ENCODE measurements around the gene ATP2B2.
"Not testable (repeated sequence)": the region's sequence is repeated elsewhere in the genome, so short reads cannot be mapped to it uniquely, and the experiment has no call there.

The ATP2B2 gene

DNA sequence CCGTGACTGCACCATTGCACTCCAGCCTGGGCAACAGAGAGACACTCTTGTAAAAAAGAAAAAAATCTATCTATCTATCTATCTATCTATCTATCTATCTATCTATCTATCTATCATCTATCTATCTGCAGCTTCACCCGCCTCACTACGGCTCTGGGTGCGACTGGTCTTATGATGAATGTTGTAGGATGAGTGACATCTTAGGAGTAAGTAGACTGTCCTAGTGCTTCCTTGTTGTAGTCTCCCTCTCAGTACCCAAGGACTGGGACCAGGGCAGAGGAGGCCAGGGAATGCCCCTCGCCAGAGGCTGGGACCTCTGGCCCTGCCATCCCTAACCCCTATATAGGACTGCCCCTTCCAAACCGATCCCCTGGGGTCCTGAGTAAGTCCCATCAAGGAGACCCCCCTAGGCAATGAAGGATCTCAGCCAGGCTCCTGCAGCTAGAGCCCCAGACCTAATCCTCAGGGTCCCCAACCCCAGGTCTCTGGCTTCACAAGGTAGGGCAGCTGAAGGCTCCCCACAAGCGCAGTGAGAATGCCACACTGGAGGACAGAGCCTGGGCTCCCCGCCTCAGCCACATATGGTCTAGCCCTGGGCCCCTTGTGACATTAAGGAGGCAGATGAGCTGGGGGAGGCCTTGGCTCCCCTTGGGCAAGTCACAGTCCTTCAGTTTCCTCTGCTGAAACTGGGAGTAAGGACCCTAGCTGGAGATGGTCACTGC lies 183.6 kb downstream of the ATP2B2 start:
- DNase-seq (ENCODE audit: low spot score) = no peak

DNA sequence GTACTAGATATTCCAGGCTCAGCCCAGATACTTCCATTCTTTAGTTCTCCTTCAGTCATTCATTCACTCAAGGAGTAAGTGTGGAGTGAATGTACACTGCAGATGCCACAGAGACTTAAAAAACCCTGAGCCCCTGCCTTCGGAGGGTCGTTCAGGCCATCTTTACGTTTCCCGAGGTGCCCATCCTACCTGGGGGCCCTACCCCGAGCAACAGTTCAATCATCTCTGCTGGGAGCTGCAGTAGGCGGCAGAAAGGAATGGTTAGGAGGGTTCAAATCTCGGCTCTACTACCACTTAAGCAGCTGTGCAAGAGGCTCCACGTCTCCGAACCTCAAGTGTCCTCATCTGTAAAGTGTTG lies 185.1 kb downstream of the ATP2B2 start:
- DNase-seq (ENCODE audit: low spot score) = no peak

DNA sequence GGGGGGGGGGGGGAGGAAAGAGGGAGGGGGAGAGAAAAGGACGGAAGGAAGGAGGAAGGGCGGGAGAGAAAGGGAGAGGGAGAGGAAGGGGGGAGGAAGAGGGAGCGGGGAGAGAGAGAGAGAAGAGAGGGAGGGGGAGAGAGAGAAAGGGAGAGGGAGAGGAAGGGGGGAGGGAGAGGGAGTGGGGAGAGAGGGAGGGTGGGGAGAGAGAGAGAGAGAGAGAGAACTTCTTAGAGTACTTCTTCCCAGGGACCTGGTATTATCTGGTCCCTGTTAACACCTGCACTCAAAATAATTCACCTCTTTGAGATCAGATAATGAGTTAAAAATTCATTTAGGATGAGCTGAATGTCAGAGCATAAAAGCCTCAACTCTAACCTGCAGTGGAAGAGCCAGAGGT lies 185.6 kb downstream of the ATP2B2 start:
- no peak for DNase-seq (ENCODE audit: low spot score)

DNA sequence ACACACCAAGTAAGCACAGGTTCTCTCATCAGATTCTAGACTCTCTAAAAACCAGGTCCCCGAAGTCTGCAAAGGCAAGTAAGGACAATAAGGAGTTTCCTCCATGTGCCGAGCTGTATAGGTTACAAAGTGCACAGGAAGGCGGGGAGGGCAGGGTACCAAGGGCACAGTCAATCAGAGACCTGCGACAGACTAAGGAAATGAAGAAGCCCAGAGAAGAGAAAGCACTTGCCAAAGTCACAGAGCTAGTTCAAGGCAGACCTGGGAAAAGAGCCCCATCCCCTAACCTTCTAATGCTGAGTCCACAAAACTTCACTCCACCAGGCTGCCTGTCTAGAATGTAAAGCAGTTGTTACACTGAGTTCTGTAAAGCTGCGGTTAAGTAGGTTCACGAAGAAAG lies 186.1 kb downstream of the ATP2B2 start:
- DNase-seq (ENCODE audit: low spot score) = no peak

DNA sequence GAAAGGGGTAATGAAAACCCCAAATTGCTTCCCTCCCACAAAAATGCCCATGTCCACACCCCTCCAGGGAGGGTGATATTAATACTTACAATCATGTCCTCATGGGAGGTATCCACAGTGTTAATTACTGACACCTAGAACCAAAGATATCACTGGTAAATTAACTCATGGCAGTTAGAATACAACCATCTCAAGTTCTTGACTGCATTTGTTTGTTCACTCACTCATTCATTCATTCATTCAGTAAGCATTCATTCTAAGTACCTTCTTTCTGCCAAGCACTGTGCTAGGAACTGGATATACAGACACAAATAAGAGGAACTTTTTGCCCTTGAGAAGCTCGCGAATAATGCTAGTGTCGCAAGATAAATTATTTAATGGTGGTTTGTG lies 187.4 kb downstream of the ATP2B2 start:
- DNase-seq (ENCODE audit: low spot score) = no peak

DNA sequence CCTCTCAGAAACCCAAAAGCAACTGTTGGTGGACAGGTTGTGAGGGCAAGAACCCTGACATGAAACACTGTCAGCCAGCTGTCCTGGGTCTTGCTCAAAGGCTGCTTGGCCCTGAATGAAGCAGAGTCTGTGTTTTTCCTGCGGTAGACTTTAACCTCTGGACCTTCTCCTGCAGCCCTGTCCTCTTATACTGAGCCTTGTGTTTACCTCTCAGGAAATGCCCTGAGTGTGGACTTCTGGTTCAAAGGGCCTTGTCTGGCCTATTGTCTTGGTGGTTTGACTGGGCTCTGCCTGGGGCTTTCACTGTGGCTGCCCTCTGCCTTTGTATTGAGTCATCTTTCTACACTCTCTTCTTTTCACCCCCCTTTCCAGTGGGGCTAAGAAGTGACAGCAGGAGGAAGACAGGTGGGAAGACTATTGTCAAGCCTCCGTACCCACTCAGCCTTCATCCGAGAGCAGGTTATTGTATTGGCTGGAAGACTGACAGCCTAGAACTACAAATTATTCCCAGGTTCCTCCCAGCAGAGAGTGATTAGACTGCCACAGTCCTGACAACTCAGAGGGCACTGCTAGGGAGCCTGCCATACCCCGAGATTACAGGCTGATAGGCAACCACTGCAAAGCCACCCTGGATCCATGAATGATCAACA lies 187.9 kb downstream of the ATP2B2 start:
- no peak for DNase-seq (ENCODE audit: low spot score)

DNA sequence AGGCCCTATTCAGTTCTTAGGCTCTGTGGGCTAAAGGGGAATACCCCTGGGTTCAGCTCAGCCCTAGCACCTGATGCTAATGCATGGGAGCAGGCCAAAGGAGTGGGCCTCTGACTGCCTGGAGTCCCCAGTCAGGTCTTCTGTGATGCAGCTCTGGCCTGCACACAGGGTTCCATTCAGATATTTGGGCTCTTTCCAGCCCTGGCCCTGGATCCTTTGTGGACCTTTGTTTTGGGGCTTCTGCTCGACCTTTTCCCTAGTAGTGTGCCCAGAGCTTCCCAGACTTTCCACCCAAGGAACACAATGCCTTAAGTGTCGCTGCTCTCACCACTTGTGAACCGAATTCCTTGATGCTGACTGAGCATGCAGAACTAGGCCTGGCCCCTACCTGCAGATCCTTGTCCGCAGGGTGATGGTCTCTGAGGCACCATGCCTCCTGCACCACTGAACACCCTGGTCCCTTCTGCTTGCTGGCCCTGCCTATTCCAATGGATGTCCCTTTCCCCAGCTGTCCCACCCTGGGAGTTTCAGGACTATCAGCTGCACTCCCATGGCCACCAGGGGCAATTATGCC lies 189.5 kb downstream of the ATP2B2 start:
- DNase-seq (ENCODE audit: low spot score) = no peak

DNA sequence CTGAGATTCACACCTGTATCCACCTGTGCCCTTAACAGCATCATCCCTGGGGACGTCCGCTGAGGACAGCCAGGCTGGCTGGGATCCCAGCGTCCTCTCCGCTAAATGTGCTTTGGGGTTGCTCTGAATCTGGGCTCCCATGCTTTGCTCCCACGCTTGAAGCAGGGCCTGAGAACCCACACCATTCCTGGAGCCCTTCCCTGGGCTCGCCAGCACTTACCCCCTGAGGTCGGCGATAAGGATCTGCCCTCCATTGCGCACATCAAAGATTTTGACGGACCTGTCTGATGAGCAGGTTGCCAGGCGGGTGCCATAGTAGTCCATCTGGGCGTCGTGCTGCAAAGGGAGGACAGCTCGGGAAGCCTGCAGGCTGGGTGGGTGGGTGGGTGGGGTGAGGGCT lies 190.3 kb downstream of the ATP2B2 start:
- no peak for DNase-seq (ENCODE audit: low spot score)

DNA sequence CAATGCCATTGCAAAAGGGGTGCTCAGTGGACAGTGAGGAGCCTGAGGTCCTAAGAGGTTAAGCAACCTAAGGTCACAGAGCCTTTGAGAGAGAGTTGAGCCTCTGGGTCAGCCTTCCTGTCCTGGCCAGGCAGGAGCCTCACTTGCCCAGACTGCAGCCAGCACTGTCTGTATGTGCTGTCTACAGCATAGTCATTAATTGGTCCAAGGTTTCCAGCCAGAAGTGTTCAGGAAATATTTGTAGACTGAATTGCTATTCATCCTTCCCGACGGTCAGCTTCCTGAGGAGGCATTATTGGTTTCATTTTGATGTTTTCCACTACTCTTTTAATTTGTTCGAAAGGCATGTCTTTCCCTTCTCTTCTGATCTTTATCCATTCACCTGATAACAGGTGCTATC lies 192.5 kb downstream of the ATP2B2 start:
- no peak for DNase-seq (ENCODE audit: low spot score)

DNA sequence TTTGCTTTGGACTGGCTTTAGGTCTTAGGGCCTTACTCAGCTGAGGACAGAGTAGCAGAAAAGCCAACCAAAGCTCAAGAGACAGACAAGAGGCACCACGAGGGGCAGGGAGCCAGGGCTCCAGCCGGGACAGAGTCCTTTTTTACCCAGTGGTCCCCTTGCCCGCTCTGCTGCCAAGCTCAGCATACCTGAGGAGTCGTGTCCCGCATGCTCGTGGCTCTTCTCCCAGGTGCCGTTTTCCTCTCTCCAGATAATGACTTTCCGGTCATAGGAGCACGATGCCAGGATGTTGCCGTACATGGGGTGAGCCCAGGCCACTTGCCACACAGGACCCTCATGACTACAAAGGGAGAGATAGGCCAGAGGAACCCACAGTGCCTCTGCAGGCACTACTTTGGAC lies 193.0 kb downstream of the ATP2B2 start:
- no peak for DNase-seq (ENCODE audit: low spot score)

DNA sequence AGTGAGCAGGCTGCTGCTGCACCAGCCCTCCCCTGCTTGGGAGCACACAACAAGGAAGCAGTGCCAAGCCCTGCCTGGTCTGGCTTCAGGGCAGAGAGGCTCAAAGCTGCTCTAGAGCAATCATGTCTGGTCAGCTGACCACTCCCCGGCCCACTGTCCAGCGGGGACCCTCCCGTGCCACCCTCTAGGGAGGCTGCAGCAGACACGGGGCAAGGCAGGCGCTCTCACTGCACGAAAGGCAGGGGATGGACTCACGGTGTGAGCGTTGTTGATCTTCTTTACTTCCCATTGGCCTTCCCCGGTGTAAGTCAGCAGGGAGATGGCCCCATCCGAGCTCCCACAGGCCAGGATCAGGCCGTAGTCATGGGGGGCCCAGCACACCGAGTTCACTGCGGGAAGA lies 193.7 kb downstream of the ATP2B2 start:
- DNase-seq (ENCODE audit: low spot score) = no peak

DNA sequence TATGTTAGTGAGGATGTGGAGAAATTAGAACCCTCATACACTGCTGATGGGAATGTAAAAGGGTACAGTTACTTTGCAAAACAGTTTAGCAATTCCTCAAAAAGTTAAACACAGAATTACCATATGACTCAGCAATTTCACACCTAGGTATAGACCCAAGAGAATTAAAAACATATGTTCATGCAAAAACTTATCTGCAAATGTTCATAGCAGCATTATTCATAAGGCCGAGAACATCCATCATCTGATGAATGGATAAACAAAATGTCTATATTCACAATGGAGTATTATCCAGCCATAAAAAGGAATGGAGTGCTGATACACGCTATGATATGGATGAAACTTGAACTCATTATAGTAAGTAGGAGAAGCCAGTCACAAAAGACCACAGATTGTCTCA lies 194.8 kb downstream of the ATP2B2 start:
- no peak for DNase-seq (ENCODE audit: low spot score)

DNA sequence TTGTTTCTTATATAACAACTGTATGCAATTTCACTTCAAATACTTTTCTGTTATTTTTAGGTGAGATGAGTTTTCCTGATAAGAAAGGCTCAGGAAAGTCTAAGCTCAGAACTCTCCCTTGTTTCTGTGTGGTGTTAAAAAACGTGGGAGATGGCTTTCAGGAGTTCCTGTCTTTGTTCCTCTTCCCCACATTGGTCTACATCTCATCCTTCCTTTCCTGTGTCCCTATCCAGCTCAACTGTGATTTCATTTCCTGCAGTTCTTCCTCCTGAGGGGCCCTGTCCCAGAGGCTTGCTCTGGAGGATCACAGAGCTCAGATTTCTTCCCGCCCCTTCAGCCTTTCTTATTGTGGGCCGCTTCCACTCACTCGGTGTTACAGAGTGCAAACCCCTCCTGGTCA lies 195.7 kb downstream of the ATP2B2 start:
- no peak for DNase-seq (ENCODE audit: low spot score)

DNA sequence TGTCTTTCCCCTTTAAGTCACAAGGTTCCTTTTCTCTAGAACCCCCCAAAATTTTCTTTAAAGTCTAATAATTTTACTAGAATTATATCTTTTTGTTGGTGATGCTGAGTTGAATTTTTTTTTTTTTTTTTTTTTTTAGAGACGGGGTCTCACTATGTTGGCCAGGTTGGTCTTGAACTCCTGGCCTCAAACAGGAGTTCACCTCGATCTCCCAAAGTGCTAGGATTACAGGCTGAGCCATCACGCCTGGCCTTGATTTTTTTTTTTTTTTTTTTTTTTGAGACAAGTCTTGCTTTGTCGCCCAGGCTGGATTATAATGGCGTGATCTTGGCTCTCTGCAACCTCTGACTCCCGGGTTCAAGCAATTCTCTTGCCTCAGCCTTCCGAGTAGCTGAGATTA lies 196.7 kb downstream of the ATP2B2 start:
- no peak for DNase-seq (ENCODE audit: low spot score)

DNA sequence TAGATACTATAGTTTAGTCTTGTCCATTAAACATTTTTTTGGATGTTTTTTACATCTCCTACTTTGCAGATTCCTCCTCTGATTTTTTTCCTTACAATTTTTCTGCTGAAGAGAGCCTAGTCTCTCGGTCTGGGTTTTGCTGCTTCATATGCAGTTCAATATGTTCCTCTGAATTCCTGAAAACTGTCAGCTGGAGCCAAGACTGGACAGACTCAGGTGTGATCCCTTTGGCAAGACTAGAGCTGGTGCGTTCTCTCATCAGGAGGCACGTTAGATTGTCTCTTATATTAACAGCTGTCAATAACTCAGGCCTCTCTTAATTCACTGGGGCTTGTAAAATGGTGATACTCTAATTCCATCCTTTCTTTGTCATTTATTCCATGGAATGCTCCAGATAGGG lies 199.2 kb downstream of the ATP2B2 start:
- no peak for DNase-seq (ENCODE audit: low spot score)

DNA sequence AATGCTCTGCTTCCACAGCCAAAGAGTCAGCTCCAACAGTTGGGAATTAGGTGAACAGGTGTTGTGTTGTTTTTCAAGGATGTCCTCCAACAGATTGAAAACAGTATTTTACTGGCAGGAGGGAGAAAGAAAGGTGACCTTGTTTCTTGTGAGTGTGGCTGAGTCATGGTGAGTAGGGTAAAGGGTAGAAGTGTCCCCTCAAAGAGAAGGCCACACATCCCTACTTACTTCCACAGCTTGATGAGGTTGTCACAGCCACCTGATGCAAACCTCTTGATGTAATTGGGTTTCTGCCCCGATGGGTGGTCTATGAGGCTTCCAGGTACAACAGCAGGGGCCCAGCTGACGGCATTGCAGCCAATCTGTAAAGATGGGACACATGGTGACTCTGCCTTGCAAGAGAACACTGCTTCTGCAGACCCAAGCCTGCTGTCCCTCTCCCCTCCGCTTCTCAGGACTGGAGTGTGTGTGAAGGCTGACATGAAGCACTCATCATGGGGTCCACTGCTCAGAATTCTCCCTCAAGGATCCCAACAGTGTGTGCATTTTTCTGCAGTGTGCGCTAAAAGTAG lies 200.0 kb downstream of the ATP2B2 start:
- DNase-seq (ENCODE audit: low spot score) = no peak

DNA sequence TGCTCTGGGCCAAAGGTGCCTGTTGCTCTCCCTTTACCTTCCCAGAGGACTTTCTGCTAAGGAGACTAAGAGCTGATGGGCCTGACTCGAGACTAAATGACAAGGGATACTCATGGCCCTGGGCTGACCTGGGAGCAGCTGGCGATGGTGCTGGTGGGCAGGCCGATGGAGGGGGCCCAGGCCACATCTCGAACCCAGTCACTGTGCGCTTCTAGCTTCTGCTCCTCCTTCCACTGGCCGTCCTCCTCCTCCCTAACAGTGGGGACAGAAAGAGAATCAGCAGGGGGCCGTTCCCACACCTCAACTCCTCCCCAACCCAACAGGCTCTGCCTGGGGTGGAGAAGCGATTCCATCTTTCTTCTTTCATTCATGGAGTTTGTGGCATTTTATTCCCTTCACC lies 200.5 kb downstream of the ATP2B2 start:
- DNase-seq (ENCODE audit: low spot score) = no peak

DNA sequence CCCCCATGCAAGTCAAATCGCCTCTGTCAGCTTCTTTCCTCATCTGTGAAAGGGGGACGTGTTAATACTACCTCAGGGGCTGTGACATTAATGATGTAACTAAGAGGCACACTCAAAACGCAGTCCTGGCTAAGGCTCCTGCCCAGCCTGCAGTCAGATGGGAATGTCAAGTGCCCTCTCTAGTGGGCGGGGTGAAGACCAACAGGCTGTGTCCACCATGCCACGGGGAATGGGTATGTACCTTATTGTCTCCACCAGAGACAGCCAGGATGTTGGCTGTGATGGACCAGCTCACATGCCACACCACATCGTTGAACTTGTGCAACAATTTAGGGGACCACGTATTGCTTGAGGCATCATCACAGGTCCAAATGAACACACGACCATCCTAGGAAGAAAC lies 201.6 kb downstream of the ATP2B2 start:
- DNase-seq (ENCODE audit: low spot score) = no peak

DNA sequence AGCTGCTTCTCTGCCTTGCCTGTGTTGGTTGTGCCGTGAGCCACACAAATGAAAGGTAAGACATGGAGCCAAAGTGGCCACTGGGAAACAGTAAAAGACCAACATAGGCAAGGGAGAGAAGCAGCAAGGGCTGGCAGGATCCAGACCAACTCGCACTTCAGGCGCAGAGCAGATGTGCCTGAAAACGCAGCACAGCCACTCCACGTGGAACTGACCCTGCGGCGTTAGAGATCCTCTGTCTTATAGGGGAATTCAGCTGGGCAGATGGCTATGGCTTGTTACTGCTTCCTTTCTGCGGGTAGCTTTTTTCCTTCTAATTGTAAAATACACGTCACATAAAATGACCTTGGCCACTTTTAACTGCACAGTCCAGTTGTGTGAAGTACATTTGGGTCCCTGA lies 202.3 kb downstream of the ATP2B2 start:
- no peak for DNase-seq (ENCODE audit: low spot score)

DNA sequence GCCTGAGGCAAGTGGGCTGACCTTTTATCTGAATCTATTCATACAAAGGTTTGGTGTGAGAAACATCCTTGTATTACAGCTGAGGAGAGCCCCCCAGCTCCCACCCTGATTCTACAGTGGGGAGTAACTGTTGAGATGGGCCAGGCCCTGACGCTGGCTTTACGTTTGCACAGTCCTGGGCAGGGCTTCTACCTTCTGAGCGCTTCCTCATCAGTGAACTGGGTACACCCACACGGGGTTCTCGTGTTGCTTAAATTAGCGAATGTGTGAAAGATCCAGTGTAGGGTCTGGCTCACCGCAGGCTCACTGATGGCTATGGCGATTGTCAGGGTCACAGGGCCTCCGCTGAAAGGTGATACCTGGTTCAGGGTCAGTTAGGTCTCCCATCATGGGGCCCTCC lies 205.3 kb downstream of the ATP2B2 start:
- DNase-seq (ENCODE audit: low spot score) = no peak

DNA sequence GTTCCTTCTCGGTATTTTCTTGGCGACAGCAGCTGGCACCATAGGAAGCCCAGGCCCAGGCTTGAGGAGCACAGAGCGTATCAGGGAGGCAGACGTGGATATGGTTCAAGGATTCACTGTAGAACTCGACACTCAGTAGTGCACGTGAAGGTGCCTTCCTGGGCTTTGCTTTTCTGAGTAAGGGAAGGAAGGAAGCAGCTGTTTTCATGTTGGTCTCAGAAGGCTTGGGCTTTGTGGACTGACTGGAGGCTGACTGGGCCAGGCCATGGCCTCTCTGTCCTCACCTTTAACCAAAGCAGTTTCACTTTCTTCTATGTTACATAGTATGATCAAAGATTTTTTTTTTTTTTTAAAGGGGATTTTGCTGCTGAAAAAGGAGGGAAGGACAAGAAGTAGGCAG lies 205.7 kb downstream of the ATP2B2 start:
- no peak for DNase-seq (ENCODE audit: low spot score)

DNA sequence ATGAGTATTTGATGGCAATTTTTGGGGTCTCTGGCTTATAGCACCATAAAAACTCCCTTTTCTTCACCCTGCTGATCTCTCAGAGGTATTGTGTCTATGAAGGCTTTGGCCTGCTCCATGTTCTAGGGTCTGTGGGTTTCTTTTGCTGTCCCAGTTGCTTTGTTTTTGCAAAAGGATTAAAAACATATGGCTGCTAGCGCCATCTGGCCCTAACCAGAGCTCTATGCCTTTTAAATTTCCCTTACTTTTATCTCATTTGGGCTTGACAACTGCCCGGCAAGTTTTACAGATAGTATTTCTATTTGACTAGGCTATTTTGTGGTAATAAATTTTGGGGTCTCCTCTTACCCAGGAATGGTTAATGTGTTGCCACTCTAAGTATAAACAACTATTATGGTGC lies 206.2 kb downstream of the ATP2B2 start:
- no peak for DNase-seq (ENCODE audit: low spot score)

DNA sequence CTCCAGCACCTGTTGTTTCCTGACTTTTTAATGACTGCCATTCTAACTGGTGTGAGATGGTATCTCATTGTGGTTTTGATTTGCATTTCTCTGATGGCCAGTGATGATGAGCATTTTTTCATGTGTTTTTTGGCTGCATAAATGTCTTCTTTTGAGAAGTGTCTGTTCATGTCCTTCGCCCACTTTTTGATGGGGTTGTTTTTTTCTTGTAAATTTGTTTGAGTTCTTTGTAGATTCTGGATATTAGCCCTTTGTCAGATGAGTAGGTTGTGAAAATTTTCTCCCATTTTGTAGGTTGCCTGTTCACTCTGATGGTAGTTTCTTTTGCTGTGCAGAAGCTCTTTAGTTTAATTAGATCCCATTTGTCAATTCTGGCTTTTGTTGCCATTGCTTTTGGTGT lies 207.3 kb downstream of the ATP2B2 start:
- DNase-seq (ENCODE audit: low spot score) = not testable (repeated sequence)

All from HuH-7 (cell line).